Prostate gland (tissue), 2 donors: ENCODE data around the gene C12orf56.

Source experiments
- CTCF ChIP-seq, 4 experiments: fragments of 200-600 bp in 2 of 4; fragments of 450-650 bp in 2 of 4; sonication (generic) in 2 of 4; IDR thresholded peaks; 1 replicate in 3 of 4; 2 replicates in 1 of 4; pipeline ENCODE4 v1.5.1; 2016 to 2019; ENCODE audit warnings: antibody characterized with exemption in 4 of 4, mild to moderate bottlenecking in 2 of 4, moderate library complexity in 2 of 4
- POLR2A ChIP-seq: fragments of 450-650 bp; IDR thresholded peaks from one replicate; pipeline ENCODE4 v1.6.1; 2016; ENCODE audit warnings: antibody characterized with exemption, mild to moderate bottlenecking
- POLR2AphosphoS5 ChIP-seq: sonication (generic); formaldehyde crosslinking; IDR thresholded peaks from one replicate; pipeline ENCODE4 v1.6.1; 2017; ENCODE audit warnings: antibody characterized with exemption

GRCh38 chr12:64335886-64336466 is 54.6 kb downstream of the C12orf56 start:
- no peak for TF ChIP-seq POLR2A
- no peak for TF ChIP-seq CTCF (IDR thresholded peaks at IDR 0.05)
- no peak for TF ChIP-seq POLR2AphosphoS5
